SU-DHL-6 (cell line): ENCODE data around the gene KSR2.

ENCODE experiments used
- H2AFZ ChIP-seq: fragments of 200-600 bp; sonication (generic); 2 replicates; pipeline ENCODE4 v1.6.1; 2014; ENCODE audit warnings: low read depth, mild to moderate bottlenecking, moderate library complexity, mixed read lengths, antibody characterized with exemption, low read length; ENCODE audit not compliant: severe bottlenecking
- H3F3A ChIP-seq: fragments of 200-600 bp; shearing (Covaris generic); 2 replicates; pipeline ENCODE4 v1.6.0; 2016; ENCODE audit warnings: antibody characterized with exemption, mild to moderate bottlenecking; ENCODE audit not compliant: insufficient read depth
- H3K27ac ChIP-seq: fragments of 200-600 bp; sonication (generic); 2 replicates; pipeline ENCODE4 v1.5.1; 2016; ENCODE audit warnings: low read depth, mild to moderate bottlenecking, low read length, moderate library complexity, mixed read lengths
- H3K27me3 ChIP-seq: fragments of 200-600 bp; sonication (generic), shearing (Covaris generic); 2 replicates; pipeline ENCODE4 v1.6.0; 2014; ENCODE audit warnings: mild to moderate bottlenecking, low read length
- H3K36me3 ChIP-seq: fragments of 200-600 bp; sonication (generic); 2 replicates; pipeline ENCODE4 v1.6.1; 2014; ENCODE audit warnings: mild to moderate bottlenecking, low read length, mixed read lengths
- H3K4me2 ChIP-seq: fragments of 300-600, 200-600 bp; shearing (Covaris generic), sonication (generic); 2 replicates; pipeline ENCODE4 v1.6.0; 2014; ENCODE audit warnings: low read length, low read depth, mild to moderate bottlenecking; ENCODE audit not compliant: poor library complexity, severe bottlenecking
- H3K4me3 ChIP-seq: fragments of 200-600 bp; sonication (generic); 2 replicates; pipeline ENCODE4 v1.5.1; 2014; ENCODE audit warnings: antibody characterized with exemption, low read length, mild to moderate bottlenecking, mixed read lengths; ENCODE audit not compliant: insufficient read depth, poor library complexity, severe bottlenecking
- H3K79me2 ChIP-seq: fragments of 200-600 bp; sonication (generic); 2 replicates; pipeline ENCODE4 v1.6.1; 2014; ENCODE audit warnings: mild to moderate bottlenecking, low read length, moderate library complexity; ENCODE audit not compliant: insufficient read depth
- H3K9ac ChIP-seq: fragments of 200-600 bp; sonication (generic); 2 replicates; pipeline ENCODE4 v1.7.0; 2014; ENCODE audit warnings: mild to moderate bottlenecking, low read length
- H3K9me2 ChIP-seq: fragments of 200-600 bp; sonication (generic); replicated peaks from 2 replicates; pipeline ENCODE4 v1.6.1; 2014; ENCODE audit warnings: low read length; ENCODE audit not compliant: insufficient read depth
- H3K9me3 ChIP-seq: fragments of 200-600 bp; sonication (generic); 2 replicates; pipeline ENCODE4 v1.6.1; 2014; ENCODE audit warnings: low read length, mixed read lengths; ENCODE audit not compliant: insufficient read depth
- H4K20me1 ChIP-seq: fragments of 200-600 bp; sonication (generic); 2 replicates; pipeline ENCODE4 v1.6.1; 2014; ENCODE audit warnings: low read depth, mild to moderate bottlenecking, antibody characterized with exemption, low read length, moderate library complexity, mixed read lengths
- CTCF ChIP-seq: fragments of 200-600 bp; sonication (generic); IDR thresholded peaks from one replicate; pipeline ENCODE4 v1.5.1; 2017; ENCODE audit warnings: antibody characterized with exemption, mild to moderate bottlenecking, low read length, moderate library complexity; ENCODE audit not compliant: insufficient read depth, poor library complexity, severe bottlenecking
- EZH2phosphoT487 ChIP-seq: fragments of 200-600 bp; sonication (generic), shearing (Covaris generic); conservative IDR thresholded peaks from 2 replicates; pipeline ENCODE4 v1.6.1; 2018; ENCODE audit warnings: mild to moderate bottlenecking, antibody characterized with exemption, low read length, moderate library complexity, mixed read lengths

The KSR2 gene

GRCh38 chr12:117966511-117966910 lies 2.3 kb downstream of the KSR2 start:
- Histone ChIP-seq H3F3A (0 out of 2 replicates have a peak, but pooled peaks cover 7% of the 10 kb centered on the region), H3K4me2 (no peak overlapping the region), H3K27ac (no peak overlapping the region), H3K36me3 (no peaks in the 10 kb centered on the region), H3K27me3 (0 out of 2 replicates have a peak, but pooled peaks cover 2% of the 10 kb centered on the region), H2AFZ (no peak overlapping the region), H3K9ac (no peak overlapping the region), H3K79me2 (no peaks in the 10 kb centered on the region), H4K20me1 (no peaks in the 10 kb centered on the region), H3K9me2 (no peaks in the 10 kb centered on the region), H3K4me3 (no peak overlapping the region), H3K9me3 (0 out of 2 replicates have a peak, but pooled peaks cover 3% of the 10 kb centered on the region)
- TF ChIP-seq EZH2phosphoT487 (no peak), CTCF (no peak)

GRCh38 chr12:117963836-117964235 lies 5.0 kb downstream of the KSR2 start:
- Histone ChIP-seq H3F3A (no peaks in the 10 kb centered on the region), H3K9ac (no peak overlapping the region), H3K9me2 (no peaks in the 10 kb centered on the region), H3K27ac (no peak overlapping the region), H3K27me3 (0 out of 2 replicates have a peak, but pooled peaks cover 2% of the 10 kb centered on the region), H3K4me2 (no peak overlapping the region), H2AFZ (no peak overlapping the region), H3K36me3 (no peaks in the 10 kb centered on the region), H4K20me1 (no peaks in the 10 kb centered on the region), H3K79me2 (no peaks in the 10 kb centered on the region), H3K9me3 (no peaks in the 10 kb centered on the region), H3K4me3 (no peak overlapping the region)
- no peak for TF ChIP-seq CTCF

GRCh38 chr12:117936722-117937484 lies 31.9 kb downstream of the KSR2 start:
- no peaks in the 10 kb centered on the region for H3K9me2 ChIP-seq
- no peaks in the 10 kb centered on the region for H3K79me2 ChIP-seq
- no peaks in the 10 kb centered on the region for H3F3A ChIP-seq
- H3K9me3 ChIP-seq = no peaks in the 10 kb centered on the region
- H3K4me3 ChIP-seq = no peak overlapping the region
- H3K27me3 ChIP-seq = no peaks in the 10 kb centered on the region
- H4K20me1 ChIP-seq = no peaks in the 10 kb centered on the region
- no peak overlapping the region for H3K27ac ChIP-seq
- H3K9ac ChIP-seq = no peak overlapping the region
- H3K4me2 ChIP-seq = no peak overlapping the region
- no peaks in the 10 kb centered on the region for H3K36me3 ChIP-seq
- no peak overlapping the region for H2AFZ ChIP-seq
- TF ChIP-seq EZH2phosphoT487 = no peak
- TF ChIP-seq CTCF = no peak
